NCI-H69 (cell line): ENCODE measurements around the gene EHF.
"Not testable (repeated sequence)": the region's sequence is repeated elsewhere in the genome, so short reads cannot be mapped to it uniquely, and the experiment has no call there.

Experiments used
- DNase-seq: peaks from one replicate; lab custom pipeline; 2025; lab: John Stamatoyannopoulos, UW

The EHF gene

GRCh38 chr11:34620820-34621792, at the start of gene EHF:
Gene EHF, plus strand, starts transcription at chr11:34621093. Its CDS starts 21,538 bp downstream, at chr11:34642631.
- no peak for DNase-seq

- no peak for DNase-seq
Measured at GRCh38 chr11:34573537-34573936, 47.4 kb upstream of the EHF start.

- no peak for DNase-seq
Measured at GRCh38 chr11:34575261-34575660, 45.6 kb upstream of the EHF start.

- DNase-seq, result no peak
Measured at GRCh38 chr11:34575671-34576070, 45.2 kb upstream of the EHF start.

GRCh38 chr11:34576331-34576730, 44.6 kb upstream of the EHF start:
- DNase-seq, result no peak

- DNase-seq, result no peak
Measured at GRCh38 chr11:34583818-34584217, 37.1 kb upstream of the EHF start.

- no peak for DNase-seq
Measured at GRCh38 chr11:34585304-34585734, 35.6 kb upstream of the EHF start.

- peak; percentile 69 for DNase-seq
Measured at GRCh38 chr11:34585735-34586487, 35.0 kb upstream of the EHF start.

- DNase-seq, result no peak
Measured at GRCh38 chr11:34586488-34587281, 34.2 kb upstream of the EHF start.

GRCh38 chr11:34587282-34587677, 33.6 kb upstream of the EHF start:
- no peak for DNase-seq

- DNase-seq, result no peak
Measured at GRCh38 chr11:34588023-34588422, 32.9 kb upstream of the EHF start.

GRCh38 chr11:34588701-34589100, 32.2 kb upstream of the EHF start:
- DNase-seq, result no peak

GRCh38 chr11:34589177-34589576, 31.7 kb upstream of the EHF start:
- not testable (repeated sequence) for DNase-seq

- DNase-seq, result no peak
Measured at GRCh38 chr11:34593085-34593484, 27.8 kb upstream of the EHF start.

- DNase-seq, result no peak
Measured at GRCh38 chr11:34594603-34595002, 26.3 kb upstream of the EHF start.

GRCh38 chr11:34595391-34595790, 25.5 kb upstream of the EHF start:
- no peak for DNase-seq

GRCh38 chr11:34595960-34596644, 24.8 kb upstream of the EHF start:
- DNase-seq, result no peak

- peak; percentile 28 for DNase-seq
Measured at GRCh38 chr11:34599406-34599945, 21.4 kb upstream of the EHF start.

GRCh38 chr11:34600339-34601084, 20.4 kb upstream of the EHF start:
- DNase-seq, result no peak

GRCh38 chr11:34601085-34601444, 19.8 kb upstream of the EHF start:
- peak; percentile 15 for DNase-seq

- DNase-seq, result no peak
Measured at GRCh38 chr11:34601609-34602008, 19.3 kb upstream of the EHF start.
